ENCODE data around the gene SPRING1.
"Not testable (repeated sequence)": the region's sequence is repeated elsewhere in the genome, so short reads cannot be mapped to it uniquely, and the experiment has no call there.

Gene SPRING1

GRCh38 chr12:116766746-116767145 lies 28.9 kb upstream of the SPRING1 start:
- Histone ChIP-seq H3K4me3 (ENCODE audit: low read depth in 1 of 5, low read length in 5 of 5) (no peak overlapping the region), H3K27me3 (ENCODE audit: control insufficient read depth in 5 of 5, insufficient read depth in 4 of 5, low read length in 5 of 5) (no peaks in the 10 kb centered on the region), H3K36me3 (ENCODE audit: control insufficient read depth in 5 of 5, insufficient read depth in 5 of 5, low read length in 5 of 5) (no peaks in the 10 kb centered on the region), H3K4me1 (ENCODE audit: control insufficient read depth in 5 of 5, insufficient read depth in 5 of 5, low read length in 5 of 5) (peaks cover 0 to 3% (median 0%) of the 10 kb centered on the region in 5 donors), H3K9me3 (ENCODE audit: control insufficient read depth in 5 of 5, low read length in 5 of 5) (no peaks in the 10 kb centered on the region), H3K27ac (ENCODE audit: low read depth, low read length) (no peak overlapping the region), H3K9ac (ENCODE audit: low read length in 5 of 5) (no peak overlapping the region)

- H3K9ac ChIP-seq (ENCODE audit: low read length in 5 of 5): no peak overlapping the region
- no peaks in the 10 kb centered on the region for H3K4me1 ChIP-seq (ENCODE audit: control insufficient read depth in 5 of 5, insufficient read depth in 5 of 5, low read length in 5 of 5)
- H3K4me3 ChIP-seq (ENCODE audit: low read depth in 1 of 5, low read length in 5 of 5): no peak overlapping the region
- no peak overlapping the region for H3K27ac ChIP-seq (ENCODE audit: low read depth, low read length)
- H3K36me3 ChIP-seq (ENCODE audit: control insufficient read depth in 5 of 5, insufficient read depth in 5 of 5, low read length in 5 of 5): no peaks in the 10 kb centered on the region
- H3K27me3 ChIP-seq (ENCODE audit: control insufficient read depth in 5 of 5, insufficient read depth in 4 of 5, low read length in 5 of 5): no peaks in the 10 kb centered on the region
- H3K9me3 ChIP-seq (ENCODE audit: control insufficient read depth in 5 of 5, low read length in 5 of 5): no peaks in the 10 kb centered on the region
Observed at GRCh38 chr12:116766285-116766684, 28.4 kb upstream of the SPRING1 start.

GRCh38 chr12:116765271-116765670 lies 27.4 kb upstream of the SPRING1 start:
- H3K27ac ChIP-seq (ENCODE audit: low read depth, low read length): no peak overlapping the region
- no peaks in the 10 kb centered on the region for H3K27me3 ChIP-seq (ENCODE audit: control insufficient read depth in 5 of 5, insufficient read depth in 4 of 5, low read length in 5 of 5)
- H3K9me3 ChIP-seq (ENCODE audit: control insufficient read depth in 5 of 5, low read length in 5 of 5): no peaks in the 10 kb centered on the region
- H3K4me1 ChIP-seq (ENCODE audit: control insufficient read depth in 5 of 5, insufficient read depth in 5 of 5, low read length in 5 of 5): no peaks in the 10 kb centered on the region
- no peak overlapping the region for H3K9ac ChIP-seq (ENCODE audit: low read length in 5 of 5)
- no peaks in the 10 kb centered on the region for H3K36me3 ChIP-seq (ENCODE audit: control insufficient read depth in 5 of 5, insufficient read depth in 5 of 5, low read length in 5 of 5)
- H3K4me3 ChIP-seq (ENCODE audit: low read depth in 1 of 5, low read length in 5 of 5): no peak overlapping the region

GRCh38 chr12:116761499-116761898 lies 23.6 kb upstream of the SPRING1 start:
- Histone ChIP-seq H3K9me3 (ENCODE audit: control insufficient read depth in 5 of 5, low read length in 5 of 5) (no peaks in the 10 kb centered on the region), H3K4me3 (ENCODE audit: low read depth in 1 of 5, low read length in 5 of 5) (no peak overlapping the region), H3K36me3 (ENCODE audit: control insufficient read depth in 5 of 5, insufficient read depth in 5 of 5, low read length in 5 of 5) (no peaks in the 10 kb centered on the region), H3K9ac (ENCODE audit: low read length in 5 of 5) (no peak overlapping the region), H3K4me1 (ENCODE audit: control insufficient read depth in 5 of 5, insufficient read depth in 5 of 5, low read length in 5 of 5) (peaks cover 0 to 6% (median 3%) of the 10 kb centered on the region in 5 donors), H3K27me3 (ENCODE audit: control insufficient read depth in 5 of 5, insufficient read depth in 4 of 5, low read length in 5 of 5) (no peaks in the 10 kb centered on the region), H3K27ac (ENCODE audit: low read depth, low read length) (no peak overlapping the region)

GRCh38 chr12:116760622-116761020 lies 22.8 kb upstream of the SPRING1 start:
- H3K9me3 ChIP-seq (ENCODE audit: control insufficient read depth in 5 of 5, low read length in 5 of 5): no peaks in the 10 kb centered on the region
- H3K4me1 ChIP-seq (ENCODE audit: control insufficient read depth in 5 of 5, insufficient read depth in 5 of 5, low read length in 5 of 5): peaks cover 0 to 6% (median 3%) of the 10 kb centered on the region in 5 donors
- H3K36me3 ChIP-seq (ENCODE audit: control insufficient read depth in 5 of 5, insufficient read depth in 5 of 5, low read length in 5 of 5): no peaks in the 10 kb centered on the region
- no peaks in the 10 kb centered on the region for H3K27me3 ChIP-seq (ENCODE audit: control insufficient read depth in 5 of 5, insufficient read depth in 4 of 5, low read length in 5 of 5)
- H3K4me3 ChIP-seq (ENCODE audit: low read depth in 1 of 5, low read length in 5 of 5): peak overlapping the region in 3 of 5 donors; percentile 23 to 40 (median 33)
- H3K27ac ChIP-seq (ENCODE audit: low read depth, low read length): no peak overlapping the region
- no peak overlapping the region for H3K9ac ChIP-seq (ENCODE audit: low read length in 5 of 5)

- Histone ChIP-seq H3K4me3 (ENCODE audit: low read depth in 1 of 5, low read length in 5 of 5) (peak overlapping the region in 4 of 5 donors; percentile 23 to 44 (median 36)), H3K36me3 (ENCODE audit: control insufficient read depth in 5 of 5, insufficient read depth in 5 of 5, low read length in 5 of 5) (no peaks in the 10 kb centered on the region), H3K4me1 (ENCODE audit: control insufficient read depth in 5 of 5, insufficient read depth in 5 of 5, low read length in 5 of 5) (peaks cover 0 to 6% (median 3%) of the 10 kb centered on the region in 5 donors), H3K27ac (ENCODE audit: low read depth, low read length) (no peak overlapping the region), H3K9ac (ENCODE audit: low read length in 5 of 5) (no peak overlapping the region), H3K27me3 (ENCODE audit: control insufficient read depth in 5 of 5, insufficient read depth in 4 of 5, low read length in 5 of 5) (no peaks in the 10 kb centered on the region), H3K9me3 (ENCODE audit: control insufficient read depth in 5 of 5, low read length in 5 of 5) (no peaks in the 10 kb centered on the region)
Observed at GRCh38 chr12:116759783-116760621, 22.1 kb upstream of the SPRING1 start.

- not testable (repeated sequence) for H3K27me3 ChIP-seq (ENCODE audit: control insufficient read depth in 5 of 5, insufficient read depth in 4 of 5, low read length in 5 of 5); H3K27ac ChIP-seq (ENCODE audit: low read depth, low read length); H3K4me1 ChIP-seq (ENCODE audit: control insufficient read depth in 5 of 5, insufficient read depth in 5 of 5, low read length in 5 of 5); H3K4me3 ChIP-seq (ENCODE audit: low read depth in 1 of 5, low read length in 5 of 5); H3K36me3 ChIP-seq (ENCODE audit: control insufficient read depth in 5 of 5, insufficient read depth in 5 of 5, low read length in 5 of 5); H3K9me3 ChIP-seq (ENCODE audit: control insufficient read depth in 5 of 5, low read length in 5 of 5); H3K9ac ChIP-seq (ENCODE audit: low read length in 5 of 5)
Observed at GRCh38 chr12:116754783-116755182, 16.9 kb upstream of the SPRING1 start.

GRCh38 chr12:116754097-116754496 lies 16.2 kb upstream of the SPRING1 start:
- not testable (repeated sequence) for H3K4me1 ChIP-seq (ENCODE audit: control insufficient read depth in 5 of 5, insufficient read depth in 5 of 5, low read length in 5 of 5); H3K27me3 ChIP-seq (ENCODE audit: control insufficient read depth in 5 of 5, insufficient read depth in 4 of 5, low read length in 5 of 5); H3K36me3 ChIP-seq (ENCODE audit: control insufficient read depth in 5 of 5, insufficient read depth in 5 of 5, low read length in 5 of 5); H3K9me3 ChIP-seq (ENCODE audit: control insufficient read depth in 5 of 5, low read length in 5 of 5); H3K4me3 ChIP-seq (ENCODE audit: low read depth in 1 of 5, low read length in 5 of 5); H3K9ac ChIP-seq (ENCODE audit: low read length in 5 of 5); H3K27ac ChIP-seq (ENCODE audit: low read depth, low read length)

- no peaks in the 10 kb centered on the region for H3K36me3 ChIP-seq (ENCODE audit: control insufficient read depth in 5 of 5, insufficient read depth in 5 of 5, low read length in 5 of 5)
- no peaks in the 10 kb centered on the region for H3K27me3 ChIP-seq (ENCODE audit: control insufficient read depth in 5 of 5, insufficient read depth in 4 of 5, low read length in 5 of 5)
- no peak overlapping the region for H3K9ac ChIP-seq (ENCODE audit: low read length in 5 of 5)
- no peaks in the 10 kb centered on the region for H3K4me1 ChIP-seq (ENCODE audit: control insufficient read depth in 5 of 5, insufficient read depth in 5 of 5, low read length in 5 of 5)
- no peaks in the 10 kb centered on the region for H3K9me3 ChIP-seq (ENCODE audit: control insufficient read depth in 5 of 5, low read length in 5 of 5)
- H3K4me3 ChIP-seq (ENCODE audit: low read depth in 1 of 5, low read length in 5 of 5): no peak overlapping the region
- H3K27ac ChIP-seq (ENCODE audit: low read depth, low read length): no peak overlapping the region
Observed at GRCh38 chr12:116750298-116750697, 12.4 kb upstream of the SPRING1 start.

GRCh38 chr12:116749884-116750283 lies 12.0 kb upstream of the SPRING1 start:
- Histone ChIP-seq H3K4me1 (ENCODE audit: control insufficient read depth in 5 of 5, insufficient read depth in 5 of 5, low read length in 5 of 5) (no peaks in the 10 kb centered on the region), H3K27me3 (ENCODE audit: control insufficient read depth in 5 of 5, insufficient read depth in 4 of 5, low read length in 5 of 5) (no peaks in the 10 kb centered on the region), H3K9me3 (ENCODE audit: control insufficient read depth in 5 of 5, low read length in 5 of 5) (no peaks in the 10 kb centered on the region), H3K36me3 (ENCODE audit: control insufficient read depth in 5 of 5, insufficient read depth in 5 of 5, low read length in 5 of 5) (no peaks in the 10 kb centered on the region), H3K4me3 (ENCODE audit: low read depth in 1 of 5, low read length in 5 of 5) (no peak overlapping the region), H3K9ac (ENCODE audit: low read length in 5 of 5) (no peak overlapping the region), H3K27ac (ENCODE audit: low read depth, low read length) (no peak overlapping the region)
